Erythroblast (primary cell): Measurements from ENCODE around the gene TRAPPC12.

Experiments
- GATA1 ChIP-seq: IDR thresholded peaks from 2 replicates; pipeline ENCODE4 v1.6.1; 2011; ENCODE audit warnings: low read depth, mild to moderate bottlenecking, control low read depth, low read length, moderate library complexity
- POLR2A ChIP-seq: IDR thresholded peaks from 2 replicates; pipeline ENCODE4 v1.6.1; 2011; ENCODE audit warnings: mild to moderate bottlenecking, low read length

DNA sequence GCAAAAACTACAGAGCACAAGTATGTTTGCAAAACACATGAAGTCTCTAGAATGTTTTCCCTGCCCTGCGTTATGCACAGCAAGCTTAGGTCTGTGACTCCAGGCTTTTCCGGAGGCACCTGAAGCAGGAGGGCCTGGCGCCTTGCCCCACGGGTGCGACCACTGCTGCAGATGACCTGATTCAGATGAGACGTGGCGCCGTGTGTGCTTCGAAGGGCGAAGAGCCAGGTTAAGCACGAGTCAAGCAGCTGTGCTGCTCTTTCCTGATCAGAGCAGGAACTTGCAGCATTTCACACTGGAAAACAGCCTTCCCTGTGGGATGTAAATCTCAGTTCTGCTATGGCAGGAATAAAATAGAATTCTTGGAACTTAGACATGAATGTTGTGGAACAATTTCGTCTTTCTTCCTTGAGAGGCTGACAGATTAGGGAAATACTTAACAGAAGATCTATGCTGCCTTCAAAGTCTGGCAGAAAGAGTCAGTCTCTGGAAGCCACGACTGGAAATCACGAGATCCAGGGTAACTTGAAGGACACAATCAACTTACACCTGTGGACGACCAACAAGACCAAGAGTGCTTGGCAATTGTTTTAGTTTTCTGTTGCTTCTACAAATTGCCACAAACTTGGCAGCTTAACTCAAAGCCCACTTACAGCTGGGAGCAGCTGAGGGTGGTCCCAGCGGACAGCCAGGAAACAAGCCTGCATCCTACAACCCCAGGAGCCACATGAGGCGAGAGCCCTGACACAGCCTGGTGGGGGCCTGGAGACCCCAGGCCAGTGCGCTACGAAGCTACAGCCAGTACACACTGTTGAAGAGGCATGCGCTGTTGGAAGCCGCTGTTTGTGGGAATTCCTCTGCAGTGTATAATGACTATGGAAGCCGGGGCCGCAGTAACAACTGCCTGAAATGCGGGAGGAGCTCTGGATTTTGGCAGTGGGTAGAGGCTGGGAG is 44.8 kb upstream of the TRAPPC12 start:
- no peak for TF ChIP-seq POLR2A
- no peak for TF ChIP-seq GATA1
